Effector CD8-positive, alpha-beta T cell (primary cell): ENCODE measurements around the gene ADARB1.
"Not testable (repeated sequence)": the region's sequence is repeated elsewhere in the genome, so short reads cannot be mapped to it uniquely, and the experiment has no call there.

Experiments used
- DNase-seq: peaks from one replicate; lab custom pipeline; 2025; lab: John Stamatoyannopoulos, UW
- total RNA-seq, 4 experiments: gene quantifications; one replicate each; lab custom pipeline; 2026; lab: John Stamatoyannopoulos, UW

The ADARB1 gene, protein sequence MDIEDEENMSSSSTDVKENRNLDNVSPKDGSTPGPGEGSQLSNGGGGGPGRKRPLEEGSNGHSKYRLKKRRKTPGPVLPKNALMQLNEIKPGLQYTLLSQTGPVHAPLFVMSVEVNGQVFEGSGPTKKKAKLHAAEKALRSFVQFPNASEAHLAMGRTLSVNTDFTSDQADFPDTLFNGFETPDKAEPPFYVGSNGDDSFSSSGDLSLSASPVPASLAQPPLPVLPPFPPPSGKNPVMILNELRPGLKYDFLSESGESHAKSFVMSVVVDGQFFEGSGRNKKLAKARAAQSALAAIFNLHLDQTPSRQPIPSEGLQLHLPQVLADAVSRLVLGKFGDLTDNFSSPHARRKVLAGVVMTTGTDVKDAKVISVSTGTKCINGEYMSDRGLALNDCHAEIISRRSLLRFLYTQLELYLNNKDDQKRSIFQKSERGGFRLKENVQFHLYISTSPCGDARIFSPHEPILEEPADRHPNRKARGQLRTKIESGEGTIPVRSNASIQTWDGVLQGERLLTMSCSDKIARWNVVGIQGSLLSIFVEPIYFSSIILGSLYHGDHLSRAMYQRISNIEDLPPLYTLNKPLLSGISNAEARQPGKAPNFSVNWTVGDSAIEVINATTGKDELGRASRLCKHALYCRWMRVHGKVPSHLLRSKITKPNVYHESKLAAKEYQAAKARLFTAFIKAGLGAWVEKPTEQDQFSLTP
- 52.9 to 98.4 (median 71.2) reads per million in 4 experiments for total RNA-seq

DNA sequence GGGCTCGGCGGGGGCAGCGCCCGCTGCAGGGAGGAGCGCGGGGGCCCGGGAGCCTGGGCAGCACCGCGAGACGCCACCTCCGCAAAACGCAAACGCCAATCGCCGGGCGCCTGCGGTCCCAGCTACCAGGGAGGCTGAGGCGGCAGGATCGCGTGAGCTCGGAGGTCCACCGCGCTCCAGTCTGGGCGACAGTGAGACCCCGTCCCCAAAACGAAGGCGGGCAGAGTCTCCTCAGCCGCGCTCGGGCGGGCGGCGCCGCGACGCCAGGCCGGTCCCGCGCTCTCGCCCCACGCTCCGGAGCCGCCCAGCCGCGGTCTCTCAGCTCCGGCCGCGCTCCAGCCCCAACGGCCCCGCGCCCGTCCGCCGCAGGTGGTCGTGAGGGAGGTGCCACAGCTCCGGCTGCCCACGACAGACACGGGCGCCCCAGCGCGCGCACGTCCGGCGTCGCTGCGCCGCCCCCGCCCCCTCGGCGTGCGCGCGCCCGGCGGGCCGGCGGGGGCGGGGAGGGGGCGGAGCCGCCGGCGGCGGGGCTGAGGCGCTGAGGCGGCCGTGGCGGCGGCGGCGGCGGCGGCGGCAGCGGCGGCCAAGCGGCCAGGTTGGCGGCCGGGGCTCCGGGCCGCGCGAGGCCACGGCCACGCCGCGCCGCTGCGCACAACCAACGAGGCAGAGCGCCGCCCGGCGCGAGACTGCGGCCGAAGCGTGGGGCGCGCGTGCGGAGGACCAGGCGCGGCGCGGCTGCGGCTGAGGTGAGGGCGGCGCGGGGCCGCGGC lies at the start of gene ADARB1:
Gene ADARB1 (plus strand): TSS at position 533 of the 770 bp plus-strand sequence. CDS start 97,077 bp downstream, outside the sequence.
- DNase-seq, result peak; percentile 47

- DNase-seq, result no peak
Measured at GRCh38 chr21:45026066-45026745, 48.2 kb upstream of the ADARB1 start.

DNA sequence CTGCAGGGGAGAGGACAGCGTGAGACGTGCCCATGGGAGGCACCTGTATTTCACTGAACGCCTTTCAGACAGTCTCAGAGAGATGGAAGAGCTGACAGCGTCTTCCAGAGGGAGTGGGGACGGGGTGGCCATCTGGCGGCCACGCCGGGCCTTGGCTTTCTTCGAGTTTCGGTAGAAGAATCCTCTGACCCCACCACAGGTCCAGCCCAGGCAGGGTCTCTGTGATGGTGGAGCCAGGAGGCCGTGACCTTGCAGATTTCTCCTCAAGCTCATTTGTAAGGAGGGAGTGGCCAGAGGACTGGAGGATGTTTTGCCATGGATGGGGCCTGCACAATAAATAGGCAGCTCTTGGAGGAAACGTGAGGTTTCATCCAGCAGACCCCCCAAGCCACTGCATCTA lies 47.6 kb upstream of the ADARB1 start:
- no peak for DNase-seq

- no peak for DNase-seq
Measured at GRCh38 chr21:45027241-45028196, 46.9 kb upstream of the ADARB1 start.

GRCh38 chr21:45028645-45029044 lies 45.7 kb upstream of the ADARB1 start:
- not testable (repeated sequence) for DNase-seq

DNA sequence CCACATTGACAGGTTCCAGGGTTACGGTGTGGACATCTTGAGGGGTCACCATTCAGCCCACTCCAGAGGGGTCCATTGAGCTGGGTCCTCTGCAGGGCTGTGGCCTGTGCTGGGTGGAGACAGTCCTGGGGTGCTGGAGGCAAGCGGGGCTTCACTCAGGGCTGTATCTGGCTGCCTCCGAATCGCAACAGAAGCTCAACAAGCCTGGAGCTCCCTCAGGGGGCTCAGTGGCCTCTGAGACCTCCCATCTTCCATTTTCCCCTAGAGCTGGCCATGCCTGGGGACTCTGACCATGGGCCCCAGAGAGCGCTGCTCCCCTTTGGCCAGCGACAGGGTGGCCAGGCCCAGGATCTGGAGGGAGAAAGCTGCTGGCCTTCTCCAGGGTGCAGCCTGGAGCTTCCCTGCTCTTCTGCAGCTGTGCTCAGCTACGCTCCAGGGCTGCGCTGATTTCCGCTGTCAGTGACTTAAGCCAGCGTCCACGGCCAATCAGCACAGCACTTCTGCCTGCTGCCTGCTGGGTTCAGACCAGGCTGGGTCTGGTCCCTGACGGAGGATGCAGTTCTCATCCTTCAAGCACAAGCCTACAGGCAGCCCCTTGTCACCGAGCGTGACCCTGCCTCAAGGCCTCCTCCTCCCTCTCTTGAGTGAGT lies 45.0 kb upstream of the ADARB1 start:
- DNase-seq, result no peak

DNA sequence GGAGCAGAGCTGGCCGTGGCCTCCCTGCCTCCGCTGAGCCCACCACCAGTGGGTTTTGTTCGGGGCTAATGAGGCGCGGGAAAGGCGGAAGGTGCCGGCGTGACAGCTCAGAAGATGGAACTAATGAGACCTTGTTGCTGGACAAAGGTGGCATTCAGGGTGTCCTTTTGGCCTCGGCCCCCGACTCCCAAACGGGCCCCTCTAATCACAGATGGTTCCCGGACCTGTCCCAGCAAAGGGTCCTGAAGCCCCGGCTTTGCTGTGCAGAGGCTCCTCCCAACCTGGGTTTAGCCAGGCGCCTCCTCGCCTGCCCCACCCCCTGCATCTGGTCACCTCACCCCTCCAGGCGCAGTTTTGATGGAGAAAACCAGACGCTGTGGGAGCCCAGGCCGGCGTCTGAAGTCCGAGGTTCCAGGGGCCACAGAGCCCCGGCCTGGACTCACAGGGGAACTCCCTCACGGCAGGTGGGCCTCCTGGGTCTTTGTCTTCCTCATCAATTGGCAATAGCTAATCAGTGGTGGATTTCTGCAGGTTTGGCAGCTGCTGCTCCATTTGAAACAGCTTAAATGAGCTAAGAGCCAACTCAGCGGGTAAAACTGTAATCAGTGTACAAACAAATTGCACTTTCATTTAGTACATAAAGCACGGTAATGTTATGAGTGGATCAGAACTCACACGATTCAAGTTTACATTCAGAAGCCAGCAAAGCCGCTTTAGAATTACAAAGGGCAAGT lies 44.3 kb upstream of the ADARB1 start:
- no peak for DNase-seq

DNA sequence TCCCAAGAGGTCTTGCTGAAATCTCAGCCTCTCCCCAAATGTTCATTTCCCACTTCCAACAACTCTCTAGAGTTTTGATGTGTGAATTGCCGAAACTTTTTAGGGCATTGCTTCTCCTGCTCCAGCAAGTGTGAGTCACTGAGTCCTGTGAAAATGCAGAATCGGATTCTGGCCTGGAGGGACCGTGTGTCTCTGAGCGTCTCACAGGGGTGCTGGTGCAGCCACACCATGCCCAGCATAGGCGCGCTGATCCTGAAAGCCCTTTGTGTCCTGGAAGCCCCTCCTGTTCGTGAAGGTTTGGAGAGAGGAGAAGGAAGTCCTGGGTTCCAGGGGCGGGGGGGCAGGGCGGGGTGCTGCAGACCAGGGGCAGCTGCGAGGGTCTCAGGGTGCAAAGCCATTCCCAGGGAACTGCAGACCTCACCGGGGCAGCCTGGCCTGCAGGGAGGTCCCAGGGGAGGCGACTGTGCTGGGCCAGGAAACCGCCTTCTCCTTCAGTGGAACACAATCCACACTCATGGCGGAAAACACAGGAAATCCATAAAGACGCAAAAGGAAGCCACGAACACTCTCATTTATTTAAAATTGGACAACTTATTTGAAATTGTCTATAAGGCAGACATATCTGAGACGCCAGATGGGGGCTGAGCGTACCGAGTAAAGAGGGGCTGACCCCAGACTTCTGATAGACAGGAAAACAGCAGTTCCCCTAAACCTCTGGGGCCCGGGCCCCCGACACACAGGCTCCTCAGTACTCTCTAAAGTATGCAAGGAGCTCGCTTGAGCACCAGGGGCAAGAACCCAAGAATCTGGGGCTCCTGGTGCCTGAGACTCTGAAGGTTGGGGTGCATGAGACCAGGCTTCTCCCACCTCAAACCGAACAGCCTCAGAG lies 43.5 kb upstream of the ADARB1 start:
- DNase-seq, result no peak

- DNase-seq, result no peak
Measured at GRCh38 chr21:45031571-45032191, 42.7 kb upstream of the ADARB1 start.

DNA sequence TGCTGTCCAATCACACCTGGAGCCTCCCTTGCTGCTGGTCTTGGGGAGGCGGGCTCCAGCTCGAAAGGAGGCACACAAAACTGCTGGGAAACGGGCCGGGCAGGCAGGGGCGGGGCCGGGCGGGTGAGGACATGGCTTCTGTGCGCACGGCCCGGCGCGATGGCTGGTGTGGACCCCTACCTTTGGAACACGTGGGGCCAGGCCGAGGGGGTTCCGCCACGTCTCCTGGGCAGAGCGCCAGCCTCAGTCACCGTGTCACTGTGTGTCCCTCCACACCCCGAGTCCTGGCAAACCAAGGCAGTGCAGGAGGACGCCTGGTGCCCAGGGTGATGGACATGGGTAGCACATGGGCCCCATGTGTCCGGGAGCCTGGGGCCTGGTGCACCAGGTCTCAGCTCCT lies 42.0 kb upstream of the ADARB1 start:
- no peak for DNase-seq

GRCh38 chr21:45032977-45033710 lies 41.2 kb upstream of the ADARB1 start:
- DNase-seq, result no peak

DNA sequence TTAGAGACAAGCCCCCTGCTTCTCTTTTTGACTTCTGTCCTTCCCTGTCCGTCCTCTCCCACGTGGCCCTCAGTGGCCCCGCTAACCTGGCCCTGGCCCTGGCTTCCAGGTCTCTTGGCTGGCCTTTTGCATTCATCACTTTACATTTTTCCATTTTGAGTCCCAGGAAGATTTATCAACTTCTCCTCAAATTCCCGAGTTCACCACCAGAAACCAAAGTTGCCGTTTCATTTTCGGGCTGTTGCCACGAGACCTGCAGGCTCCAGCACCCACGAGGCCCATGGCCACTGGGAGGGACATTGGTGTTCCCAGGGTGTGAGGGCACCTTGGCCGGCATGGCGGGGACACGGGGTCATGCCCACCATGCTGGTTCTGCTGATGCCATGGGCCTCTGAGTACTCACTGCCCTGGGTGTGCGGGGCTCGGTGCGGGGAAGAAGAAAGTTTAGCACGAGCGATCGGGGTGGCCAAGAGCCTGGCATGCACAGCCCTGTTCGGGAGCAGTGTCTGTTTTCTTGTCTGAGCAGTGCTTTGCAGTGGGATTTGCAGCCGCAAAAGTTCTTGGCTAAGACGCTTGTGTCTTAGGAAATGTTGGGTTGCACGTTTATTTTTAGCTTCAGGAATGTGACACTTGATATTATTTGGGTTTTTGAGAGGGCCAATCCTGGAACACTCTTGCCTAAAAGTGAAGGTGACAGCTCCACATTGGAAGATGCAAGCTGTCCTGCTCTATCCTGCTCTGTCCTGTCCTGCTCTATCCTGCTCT lies 40.4 kb upstream of the ADARB1 start:
- no peak for DNase-seq

- no peak for DNase-seq
Measured at GRCh38 chr21:45034556-45035476, 39.6 kb upstream of the ADARB1 start.

GRCh38 chr21:45035477-45035848 lies 38.9 kb upstream of the ADARB1 start:
- no peak for DNase-seq

DNA sequence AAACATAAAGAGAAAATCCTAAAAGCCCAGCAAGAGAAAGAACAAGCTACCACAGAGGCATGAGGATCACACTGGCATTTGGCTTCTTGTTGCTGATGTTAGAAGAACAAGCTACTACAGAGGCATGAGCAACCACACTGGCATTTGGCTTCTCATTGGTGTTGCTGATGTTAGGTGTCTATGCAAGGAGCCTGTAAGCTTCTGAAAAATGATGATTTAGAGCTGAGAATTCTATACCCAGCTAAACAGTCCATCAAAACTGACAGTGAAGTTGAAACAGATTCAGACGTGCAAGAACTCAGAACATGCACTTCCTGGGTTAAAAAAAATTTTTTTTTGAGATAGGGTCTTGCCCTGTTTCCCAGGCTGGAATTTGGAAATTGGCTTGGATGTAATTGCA lies 37.8 kb upstream of the ADARB1 start:
- no peak for DNase-seq
